GM19468 (cell line): Measurements from ENCODE around the gene CEP20.

Experiments used
- ATAC-seq: cut with Tn5 transposase; IDR thresholded peaks from one replicate; pipeline ENCODE4 v1.9.1; 2021; ENCODE audit warnings: mild to moderate bottlenecking, moderate library complexity, moderate number of reproducible peaks; ENCODE audit not compliant: unreplicated experiment; ENCODE audit errors: extremely low read depth

CEP20 gene

DNA sequence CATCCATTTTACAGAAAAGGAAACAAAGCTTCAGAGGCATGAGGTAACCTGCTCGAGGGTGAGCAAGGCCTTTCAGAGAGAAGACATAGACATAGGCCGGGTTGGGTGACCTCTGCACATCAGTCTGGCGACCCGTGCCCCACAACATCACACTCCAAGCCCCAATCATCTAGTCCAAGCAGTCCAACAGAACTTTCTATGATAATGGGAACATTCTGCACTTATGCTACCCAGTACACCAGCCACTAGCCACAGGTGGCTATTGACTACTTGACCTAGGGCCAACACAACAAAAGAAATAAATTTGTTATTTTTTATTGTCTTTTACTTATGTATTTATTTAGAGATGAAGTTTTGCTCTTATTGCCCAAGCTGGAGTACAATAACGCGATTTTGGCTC, 52.3 kb downstream of the CEP20 start:
- no peak for ATAC-seq

DNA sequence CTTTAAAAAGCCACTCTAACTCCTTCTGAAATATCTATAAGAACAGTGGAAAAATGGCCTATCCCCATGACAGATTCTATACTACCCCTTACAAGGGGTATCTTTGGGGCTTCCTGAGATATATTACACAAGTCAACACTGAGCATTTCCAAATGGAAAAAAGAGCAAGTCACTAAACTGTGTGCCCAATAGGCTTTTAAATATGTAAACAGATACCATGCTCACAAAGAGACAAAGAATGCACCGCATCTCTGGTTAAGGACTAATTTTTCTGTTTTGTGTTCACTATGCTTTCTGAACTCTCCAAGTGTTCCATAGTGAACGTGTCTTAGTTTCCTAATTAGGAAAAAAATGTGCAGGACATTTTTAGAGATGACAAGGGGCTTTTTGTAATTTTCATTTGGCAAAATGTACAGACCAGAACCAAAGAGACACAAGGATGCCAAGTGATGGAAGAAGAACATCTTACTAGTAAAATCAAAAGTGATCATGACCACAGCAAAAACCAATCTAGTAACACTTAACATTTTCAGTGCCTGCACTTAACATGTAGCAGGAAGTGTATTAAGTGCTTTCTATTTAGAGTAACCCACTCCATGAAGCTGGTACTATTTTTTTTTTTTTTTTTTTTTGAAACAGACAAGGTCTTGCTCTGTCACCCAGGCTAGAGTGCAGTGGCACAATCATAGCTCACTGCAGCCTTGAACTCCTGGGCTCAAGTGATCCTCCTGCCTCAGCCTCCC, 53.1 kb downstream of the CEP20 start:
- no peak for ATAC-seq

DNA sequence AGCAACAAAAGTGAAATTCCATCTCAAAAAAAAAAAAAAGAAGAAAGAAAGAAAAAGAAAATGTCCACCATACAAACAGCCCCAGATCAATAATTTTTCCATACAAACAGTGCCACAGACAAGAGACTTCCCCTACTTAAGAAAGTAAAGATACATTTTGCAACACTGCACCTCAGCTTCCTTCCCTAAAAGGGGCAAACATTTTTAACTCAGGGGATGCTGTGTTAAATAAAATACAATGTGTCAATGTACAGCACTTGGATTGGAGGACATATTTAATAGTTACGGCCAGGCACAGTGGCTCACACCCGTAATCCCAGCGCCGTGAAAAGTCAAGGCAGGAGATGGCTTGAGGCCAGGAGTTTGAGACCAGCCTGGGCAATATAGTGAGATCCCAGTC, 53.9 kb downstream of the CEP20 start:
- no peak for ATAC-seq

DNA sequence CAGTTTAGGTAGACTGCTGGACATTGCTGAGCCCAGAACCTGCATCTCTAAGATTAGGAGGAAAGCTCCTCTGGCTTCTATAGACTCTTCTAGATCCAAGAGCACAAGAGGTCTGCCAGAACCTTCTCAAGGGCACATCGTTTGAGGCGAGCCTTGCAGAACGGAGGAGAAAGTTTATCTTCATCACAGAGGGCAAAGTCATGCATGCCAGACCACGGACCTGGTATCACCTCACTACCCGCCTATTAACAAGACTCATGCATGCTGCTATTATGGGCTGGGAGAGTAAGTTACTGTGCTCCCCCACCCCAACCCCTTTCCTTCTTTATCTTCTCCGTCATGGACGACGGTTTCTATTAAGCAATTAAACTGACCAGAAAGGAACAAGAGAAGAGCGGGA, 54.9 kb downstream of the CEP20 start:
- ATAC-seq = no peak

DNA sequence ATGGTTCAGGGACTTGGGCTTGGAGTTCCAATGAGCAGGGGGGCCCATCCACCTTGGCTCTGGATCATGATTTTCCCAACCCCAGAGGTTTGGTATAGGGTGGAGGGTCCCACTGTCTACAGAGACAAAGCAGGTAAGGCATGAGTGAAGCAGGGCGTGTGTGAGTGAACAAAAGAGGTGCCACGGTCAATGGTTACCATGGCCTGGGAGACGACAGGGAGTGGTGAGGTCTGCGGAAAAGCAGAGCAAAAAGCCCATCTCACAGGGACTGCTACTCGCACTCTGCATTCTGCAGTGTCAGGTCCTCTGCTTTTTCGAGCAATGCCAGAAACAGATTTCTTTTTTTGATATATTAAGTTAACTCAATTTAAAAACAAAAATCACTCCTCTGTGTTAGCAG, 56.2 kb downstream of the CEP20 start:
- no peak for ATAC-seq

DNA sequence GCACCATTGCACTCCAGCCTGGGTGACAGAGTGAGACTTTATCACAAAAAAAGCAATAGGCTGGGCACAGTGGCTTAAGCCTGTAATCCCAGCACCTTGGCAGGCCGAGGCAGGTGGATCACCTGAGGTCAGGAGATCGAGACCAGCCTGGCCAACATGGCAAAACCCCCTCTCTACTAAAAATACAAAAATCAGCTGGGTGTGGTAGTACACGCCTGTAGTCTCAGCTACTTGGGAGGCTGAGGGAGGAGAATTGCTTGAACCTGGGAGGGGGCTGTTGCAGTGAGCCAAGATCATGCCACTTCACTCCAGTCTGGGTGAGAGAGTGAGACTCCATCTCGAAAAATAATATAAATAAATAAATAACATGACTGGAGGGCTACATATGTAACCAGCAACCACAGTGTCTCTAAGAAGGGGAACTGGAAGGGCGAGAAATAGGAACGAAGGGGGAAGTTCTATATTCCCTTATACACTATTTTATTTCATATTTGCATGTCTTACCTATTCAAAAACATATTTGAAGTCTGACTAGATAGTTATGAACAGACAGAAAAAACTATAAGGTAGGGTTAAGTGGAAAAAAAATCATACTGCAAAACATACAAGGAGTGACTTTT, 57.5 kb downstream of the CEP20 start:
- ATAC-seq = no peak

- no peak for ATAC-seq
These were observed 58.9 kb downstream of the CEP20 start for GRCh38 chr16:15829460-15829859.

DNA sequence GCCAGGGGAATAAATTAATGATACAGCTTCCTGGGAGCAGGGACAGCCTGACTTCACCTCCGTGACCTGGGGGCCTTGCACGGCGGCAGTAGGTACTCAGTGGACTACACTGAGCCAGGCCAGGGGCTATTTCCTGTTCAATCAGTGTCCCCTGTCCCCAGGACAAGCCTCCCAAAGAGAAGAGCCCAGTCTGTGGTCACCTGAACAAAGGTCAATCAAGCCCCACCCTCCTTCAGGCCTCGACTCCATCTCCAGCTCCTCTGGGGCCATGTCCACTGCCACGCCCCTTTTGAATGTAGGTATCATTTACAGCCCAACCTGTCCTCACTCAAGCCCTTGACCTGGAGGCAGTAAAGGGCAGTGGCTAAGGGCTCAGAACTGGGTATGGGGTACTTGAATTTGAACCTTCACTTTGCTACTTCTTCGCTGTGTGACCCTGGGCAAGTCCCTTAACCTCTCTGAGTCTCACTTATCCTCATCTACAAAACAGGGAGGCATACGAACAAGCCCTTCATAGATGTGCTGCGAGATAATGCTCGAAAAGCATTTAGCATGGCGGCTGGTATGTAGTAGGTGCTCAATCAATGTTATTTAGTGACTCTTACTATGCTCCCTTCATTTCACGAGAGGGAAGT, 60.6 kb downstream of the CEP20 start:
- ATAC-seq = no peak

- ATAC-seq = no peak
These were observed 61.1 kb downstream of the CEP20 start for GRCh38 chr16:15827299-15827698.

DNA sequence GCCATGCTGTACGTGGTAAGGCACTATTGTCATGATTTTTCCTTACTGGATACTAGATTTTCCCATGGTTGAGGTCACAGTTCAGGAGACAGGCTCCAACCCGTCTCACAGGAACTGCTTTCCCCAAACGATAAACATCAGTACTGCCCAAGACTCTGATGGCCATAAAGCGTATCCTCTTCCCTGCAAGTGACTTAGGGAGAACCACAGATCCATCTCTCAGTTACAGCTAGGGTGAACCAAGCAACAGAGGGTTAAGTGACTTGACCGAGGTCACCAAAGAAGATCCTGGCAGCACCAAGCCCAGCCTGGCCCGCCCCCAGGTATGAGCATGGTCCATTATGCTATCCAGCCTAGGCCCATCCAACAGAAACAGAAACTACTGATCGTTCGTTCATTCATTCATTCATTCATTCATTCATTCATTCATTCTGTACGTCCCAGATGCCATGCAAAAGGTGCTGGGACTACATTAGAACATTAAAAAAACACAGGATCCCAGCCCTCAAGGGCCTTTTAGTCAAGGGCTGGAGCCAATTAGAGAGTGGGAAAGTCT, 62.6 kb downstream of the CEP20 start:
- no peak for ATAC-seq

GRCh38 chr16:15822957-15823356, 65.4 kb downstream of the CEP20 start:
- ATAC-seq = no peak

- no peak for ATAC-seq
These were observed 67.6 kb downstream of the CEP20 start for GRCh38 chr16:15820837-15821236.

DNA sequence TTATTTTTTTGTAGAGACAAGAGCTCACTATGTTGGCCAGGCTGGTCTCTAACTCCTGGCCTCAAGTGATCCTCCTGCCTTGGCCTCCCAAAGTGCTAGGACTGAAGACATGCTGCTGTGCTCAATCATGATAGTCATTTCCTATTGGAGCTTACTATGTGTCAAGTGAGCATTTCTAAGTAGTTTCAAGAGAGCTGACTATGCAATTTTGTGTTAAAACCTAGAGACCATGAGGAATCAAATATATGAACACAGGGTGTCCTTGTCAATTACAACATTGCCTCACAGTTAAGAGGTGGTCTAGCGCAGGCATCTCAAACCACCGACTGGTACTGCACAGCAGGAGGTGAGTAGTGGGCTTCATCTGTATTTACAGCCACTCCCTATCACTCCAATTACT, 69.4 kb downstream of the CEP20 start:
- no peak for ATAC-seq

GRCh38 chr16:15817446-15817845, 71.0 kb downstream of the CEP20 start:
- ATAC-seq = no peak

GRCh38 chr16:15816228-15816627, 72.2 kb downstream of the CEP20 start:
- no peak for ATAC-seq
